ENCODE data around the gene HSD17B3. TPM values are rescaled to one million over a fixed set of nuclear protein-coding genes. Genes with fewer than 3 reads are reported as not detected.
"Not testable (repeated sequence)": the region's sequence is repeated elsewhere in the genome, so short reads cannot be mapped to it uniquely, and the experiment has no call there.

The HSD17B3 gene
- polyA plus RNA-seq, 3 donors, result 0.49 to 1.2 (median 0.86) TPM

- no peak for DNase-seq (ENCODE audit: extremely low read depth in 1 of 11, low read depth in 9 of 11, low spot score in 4 of 11)
Observed at GRCh38 chr9:96246267-96246671, 55.7 kb downstream of the HSD17B3 start.

GRCh38 chr9:96245399-96245798, 56.6 kb downstream of the HSD17B3 start:
- DNase-seq (ENCODE audit: extremely low read depth in 1 of 11, low read depth in 9 of 11, low spot score in 4 of 11), result no peak

DNA sequence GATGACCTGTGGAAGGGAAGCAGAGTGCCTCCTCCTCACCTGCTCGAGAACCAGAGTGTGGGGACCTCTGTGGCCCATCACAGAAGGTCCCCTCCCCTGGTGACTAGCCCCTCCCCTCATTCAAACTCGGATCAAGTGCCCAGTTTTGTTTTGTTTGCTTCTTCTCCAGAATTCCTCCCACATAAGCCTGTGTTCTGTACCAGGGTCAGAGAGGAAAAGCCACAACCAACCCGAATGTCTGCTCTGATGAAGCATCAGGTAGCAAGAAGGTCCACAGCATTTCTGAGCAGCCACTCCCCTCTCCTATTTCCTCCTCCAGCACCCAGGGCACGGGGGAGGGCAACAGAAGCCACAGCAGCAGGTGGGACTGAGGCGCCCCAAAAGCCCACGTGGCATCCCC, 58.2 kb downstream of the HSD17B3 start:
- DNase-seq (ENCODE audit: extremely low read depth in 1 of 11, low read depth in 9 of 11, low spot score in 4 of 11), result peak in 1 of 11 donors; percentile 12

GRCh38 chr9:96242811-96243210, 59.2 kb downstream of the HSD17B3 start:
- DNase-seq (ENCODE audit: extremely low read depth in 1 of 11, low read depth in 9 of 11, low spot score in 4 of 11), result peak in 2 of 11 donors; percentile 18 to 25

DNA sequence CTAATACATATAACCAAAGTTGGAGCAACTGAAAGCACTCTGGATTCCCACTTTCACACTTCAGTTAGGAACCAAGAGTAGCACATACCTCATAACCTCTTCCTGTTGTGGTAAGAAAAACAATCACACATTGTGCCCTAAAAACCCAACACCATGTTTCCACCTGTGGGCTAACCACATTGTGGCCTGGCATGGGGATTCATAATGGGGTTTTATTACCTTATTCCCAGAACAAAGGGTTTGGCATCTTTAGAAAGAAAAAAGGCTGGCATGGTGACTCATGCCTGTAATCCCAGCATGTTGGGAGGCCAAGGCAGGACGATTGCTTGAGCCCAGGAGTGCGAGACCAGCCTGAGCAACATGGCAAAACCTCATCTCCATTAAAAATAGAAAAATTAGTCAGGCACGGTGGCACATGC, 60.6 kb downstream of the HSD17B3 start:
- no peak for DNase-seq (ENCODE audit: extremely low read depth in 1 of 11, low read depth in 9 of 11, low spot score in 4 of 11)

GRCh38 chr9:96236854-96237550, 65.0 kb downstream of the HSD17B3 start:
- DNase-seq (ENCODE audit: extremely low read depth in 1 of 11, low read depth in 9 of 11, low spot score in 4 of 11), result peak in 1 of 11 donors; percentile 30

DNA sequence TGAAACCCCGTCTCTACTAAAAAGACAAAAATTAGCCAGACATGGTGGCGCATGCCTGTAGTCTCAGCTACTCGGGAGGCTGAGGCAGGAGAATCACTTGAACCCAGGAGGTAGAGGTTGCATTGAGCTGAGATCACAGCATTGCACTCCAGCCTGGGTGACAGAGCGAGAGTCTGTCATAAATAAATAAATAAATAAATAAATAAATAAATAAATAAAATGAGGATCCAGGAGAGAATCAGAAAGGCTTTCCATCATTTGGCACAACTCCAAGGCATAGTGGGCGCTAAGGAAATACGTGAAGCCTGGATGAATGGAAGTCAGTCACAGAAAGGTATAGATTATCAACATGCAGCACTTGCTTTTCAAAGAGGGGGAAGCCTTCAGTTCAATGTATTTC, 65.6 kb downstream of the HSD17B3 start:
- DNase-seq (ENCODE audit: extremely low read depth in 1 of 11, low read depth in 9 of 11, low spot score in 4 of 11), result not testable (repeated sequence)

- peak in 4 of 11 donors; percentile 69 to 75 (median 71) for DNase-seq (ENCODE audit: extremely low read depth in 1 of 11, low read depth in 9 of 11, low spot score in 4 of 11)
Observed at GRCh38 chr9:96232539-96233241, 69.3 kb downstream of the HSD17B3 start.

DNA sequence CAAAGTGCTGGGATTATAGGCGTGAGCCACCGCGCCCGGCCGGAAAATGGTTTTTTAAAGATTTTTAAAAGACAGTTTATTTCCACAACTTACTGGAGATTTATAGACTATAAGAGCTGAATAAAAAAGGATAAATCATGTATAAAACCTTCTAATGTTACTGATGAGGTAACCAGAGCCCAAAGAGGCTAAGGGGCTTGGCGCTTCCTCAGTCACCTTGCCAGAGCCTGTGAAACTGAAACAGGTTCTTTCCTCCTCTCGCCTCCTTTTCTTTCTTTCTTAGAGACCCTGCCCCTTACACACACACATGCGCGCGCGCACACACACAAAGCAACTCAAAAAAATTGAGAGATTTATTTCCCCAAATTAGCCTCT, 69.8 kb downstream of the HSD17B3 start:
- no peak for DNase-seq (ENCODE audit: extremely low read depth in 1 of 11, low read depth in 9 of 11, low spot score in 4 of 11)

DNA sequence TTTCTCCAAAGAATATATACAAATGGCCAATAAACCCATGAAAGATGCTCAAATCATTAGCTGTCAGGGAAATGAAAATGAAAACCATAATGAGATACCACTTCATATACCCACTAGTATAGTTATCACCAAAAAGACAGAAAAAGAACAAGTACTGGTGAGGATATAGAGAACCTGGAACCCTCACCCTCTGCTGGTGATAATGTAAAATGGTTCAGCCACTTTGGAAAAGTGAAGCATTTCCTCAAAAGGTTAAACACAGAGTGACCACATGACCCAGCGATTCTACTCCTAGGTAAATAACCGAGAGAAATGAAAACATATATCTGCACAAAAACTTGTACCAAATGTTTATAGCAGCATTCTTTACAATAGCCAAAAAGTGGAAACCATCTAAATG, 72.0 kb downstream of the HSD17B3 start:
- no peak for DNase-seq (ENCODE audit: extremely low read depth in 1 of 11, low read depth in 9 of 11, low spot score in 4 of 11)

DNA sequence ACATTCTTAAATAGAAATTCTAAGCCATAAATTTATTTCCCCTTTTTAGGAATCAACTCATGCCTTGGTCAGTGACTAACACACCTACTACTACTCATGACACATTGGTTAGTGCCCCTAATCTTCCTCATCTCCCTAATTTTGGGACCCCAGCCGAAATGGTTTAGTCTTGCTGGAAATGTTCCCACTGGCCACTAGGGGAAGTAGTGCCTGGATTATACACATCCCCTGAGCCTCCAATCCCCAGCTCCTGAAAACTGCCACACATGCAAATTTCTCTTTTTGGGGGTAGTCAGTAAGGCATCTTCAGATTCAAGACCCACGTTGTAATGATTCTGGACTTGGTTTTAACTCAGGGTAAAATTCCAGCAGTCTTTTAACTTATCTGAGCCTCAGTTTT, 79.8 kb downstream of the HSD17B3 start:
- DNase-seq (ENCODE audit: extremely low read depth in 1 of 11, low read depth in 9 of 11, low spot score in 4 of 11), result no peak

DNA sequence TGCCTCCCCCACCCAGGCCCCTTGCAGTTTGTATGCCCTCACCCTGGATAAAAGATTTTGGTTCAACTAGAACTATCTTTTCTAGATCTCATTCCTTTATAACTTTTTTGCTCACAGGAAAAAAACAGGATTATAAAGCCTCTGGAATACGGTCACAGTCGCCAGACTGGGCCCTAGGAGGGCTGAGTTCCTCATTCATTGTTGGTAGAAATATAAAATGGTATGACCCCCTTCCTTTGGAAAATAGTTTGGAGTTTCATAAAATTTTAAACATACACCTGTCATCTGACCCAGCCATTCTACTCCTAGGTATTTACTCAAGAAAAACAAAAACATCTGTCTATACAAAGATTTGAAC, 82.1 kb downstream of the HSD17B3 start:
- no peak for DNase-seq (ENCODE audit: extremely low read depth in 1 of 11, low read depth in 9 of 11, low spot score in 4 of 11)

DNA sequence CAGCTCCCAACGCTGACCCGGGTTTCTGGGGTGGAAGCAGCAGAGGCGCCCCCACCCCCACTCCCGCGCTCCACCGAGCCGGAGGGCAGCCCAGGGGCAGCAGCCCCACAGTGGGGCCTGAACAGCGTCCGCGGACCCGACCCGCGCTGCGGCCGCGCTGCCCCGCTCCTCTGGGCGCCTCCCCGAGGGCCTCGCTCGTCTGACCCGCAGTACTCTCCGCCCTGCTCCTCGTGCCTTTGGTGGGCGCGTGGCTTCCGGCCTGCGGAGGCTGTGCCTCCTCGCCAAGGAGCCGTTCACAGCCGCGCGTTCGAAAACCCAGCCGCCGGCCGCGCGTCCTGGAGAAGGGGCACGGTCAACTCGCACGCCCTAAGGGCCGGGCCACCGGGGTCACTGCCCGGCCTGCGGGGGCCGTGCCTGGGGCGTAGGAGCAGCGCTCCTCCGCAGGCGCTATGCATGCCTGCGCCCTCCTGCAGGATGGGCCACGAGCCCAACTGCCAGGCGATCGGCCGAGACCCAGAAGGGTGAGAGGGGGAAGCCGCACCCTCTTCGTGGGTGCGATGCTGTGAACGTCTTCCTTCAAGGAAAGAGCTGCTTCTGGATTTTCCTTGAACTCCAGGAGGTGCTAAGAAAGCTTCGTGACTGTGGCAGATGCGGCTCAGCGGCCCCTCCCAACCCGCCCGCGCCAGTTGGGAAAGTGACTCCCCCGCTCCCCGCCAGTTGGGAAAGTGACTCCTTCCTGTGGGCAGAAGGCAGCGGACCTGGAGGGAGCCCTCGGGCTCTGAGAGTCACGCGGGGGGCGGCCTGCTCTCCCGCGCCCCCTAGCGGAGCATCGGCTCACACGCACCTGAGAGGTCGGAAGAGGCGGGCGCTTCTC, 82.7 kb downstream of the HSD17B3 start:
- DNase-seq (ENCODE audit: extremely low read depth in 1 of 11, low read depth in 9 of 11, low spot score in 4 of 11), result no peak

GRCh38 chr9:96217754-96218693, 84.0 kb downstream of the HSD17B3 start:
- peak in 8 of 11 donors; percentile 47 to 78 (median 72) for DNase-seq (ENCODE audit: extremely low read depth in 1 of 11, low read depth in 9 of 11, low spot score in 4 of 11)

GRCh38 chr9:96217294-96217707, 84.7 kb downstream of the HSD17B3 start:
- peak in 6 of 11 donors; percentile 25 to 71 (median 64) for DNase-seq (ENCODE audit: extremely low read depth in 1 of 11, low read depth in 9 of 11, low spot score in 4 of 11)

DNA sequence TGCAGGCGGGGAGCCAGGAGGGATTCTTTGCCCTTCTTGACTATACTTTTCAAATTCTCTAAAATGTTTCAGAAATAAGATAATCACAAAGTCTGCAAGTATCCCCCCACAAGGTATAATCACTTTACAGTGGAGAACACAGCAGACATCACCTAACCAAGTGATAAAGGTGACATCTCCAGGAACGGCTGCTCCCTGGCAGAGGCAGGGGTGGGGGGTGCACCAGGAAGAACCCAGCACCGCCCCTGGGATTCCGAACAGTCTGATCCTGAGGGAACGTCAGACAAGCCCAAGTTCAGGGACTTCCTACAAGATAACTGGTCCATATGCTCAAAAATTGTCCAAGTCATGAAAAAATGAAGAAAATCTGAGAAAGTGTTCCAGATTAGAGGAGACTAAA, 85.4 kb downstream of the HSD17B3 start:
- DNase-seq (ENCODE audit: extremely low read depth in 1 of 11, low read depth in 9 of 11, low spot score in 4 of 11), result no peak

DNA sequence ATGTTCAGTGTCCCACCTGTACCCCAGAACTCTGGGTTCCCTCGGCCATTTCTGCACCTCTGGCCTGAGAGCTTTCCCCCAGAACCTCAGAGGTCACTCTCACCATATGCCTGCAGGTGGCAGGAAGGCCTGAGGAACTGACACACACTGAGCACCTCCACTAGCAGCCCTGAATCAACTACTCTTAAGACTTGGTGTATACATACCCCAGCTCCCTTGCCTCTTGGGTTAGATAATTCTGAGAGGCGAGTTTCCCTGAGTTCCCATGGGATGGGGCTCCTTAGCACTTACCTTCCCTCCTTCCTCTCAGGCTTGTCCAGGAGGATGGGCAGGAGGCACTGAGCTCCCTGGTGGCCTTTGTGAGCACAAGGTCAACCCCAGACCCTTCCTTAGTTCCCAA, 86.1 kb downstream of the HSD17B3 start:
- DNase-seq (ENCODE audit: extremely low read depth in 1 of 11, low read depth in 9 of 11, low spot score in 4 of 11), result no peak

DNA sequence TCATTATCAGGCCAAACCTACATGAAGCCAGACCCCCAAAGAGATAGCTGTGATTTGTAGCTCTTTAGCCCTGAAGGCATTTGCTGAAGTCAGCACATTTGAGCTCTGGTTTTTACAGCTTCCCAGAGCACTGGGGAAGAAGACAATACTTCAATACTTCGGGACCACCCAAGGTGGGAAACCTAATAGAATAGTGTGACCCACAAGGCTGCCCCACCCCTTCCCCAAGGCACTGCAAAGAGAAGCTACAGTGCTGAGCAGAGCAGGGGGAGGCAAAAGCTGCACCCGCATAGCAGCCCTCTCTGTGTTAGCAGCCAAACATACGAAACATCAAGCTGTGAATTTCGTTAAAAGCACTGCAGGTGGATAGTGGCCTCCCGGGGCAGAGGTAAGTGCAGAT, 87.3 kb downstream of the HSD17B3 start:
- no peak for DNase-seq (ENCODE audit: extremely low read depth in 1 of 11, low read depth in 9 of 11, low spot score in 4 of 11)
